WTC11 (cell line): Measurements from ENCODE around the gene LRRC28.

Experiments
- CTCF ChIP-seq: fragments of 200-600 bp; IDR thresholded peaks from 2 replicates; pipeline ENCODE4 v1.8.0; 2022; ENCODE audit warnings: antibody characterized with exemption
- E2F5 ChIP-seq: sonication (generic); formaldehyde crosslinking; IDR thresholded peaks from 2 replicates; pipeline ENCODE4 v1.8.1; 2022; ENCODE audit warnings: mild to moderate bottlenecking, moderate library complexity, missing genetic modification reagents
- ESRRA ChIP-seq: sonication (generic); formaldehyde crosslinking; IDR thresholded peaks from 2 replicates; pipeline ENCODE4 v1.8.1; 2022; ENCODE audit warnings: mild to moderate bottlenecking, missing genetic modification reagents, borderline replicate concordance
- GRHL2 ChIP-seq: fragments of 250-450 bp; sonication (Bioruptor Pico); IDR thresholded peaks from 2 replicates; pipeline ENCODE4 v1.8.0; 2022; ENCODE audit warnings: mild to moderate bottlenecking, moderate library complexity; ENCODE audit not compliant: insufficient replicate concordance, severe bottlenecking
- NR1H2 ChIP-seq: sonication (generic); formaldehyde crosslinking; IDR thresholded peaks from 2 replicates; pipeline ENCODE4 v1.9.0; 2021; ENCODE audit warnings: mild to moderate bottlenecking, moderate library complexity, missing genetic modification reagents
- NR2C2 ChIP-seq: sonication (generic); formaldehyde crosslinking; IDR thresholded peaks from 2 replicates; pipeline ENCODE4 v1.8.0; 2022; ENCODE audit warnings: mild to moderate bottlenecking, missing genetic modification reagents
- TEAD1 ChIP-seq: sonication (generic); formaldehyde crosslinking; IDR thresholded peaks from 2 replicates; pipeline ENCODE4 v1.8.0; 2022; ENCODE audit warnings: mild to moderate bottlenecking, missing genetic modification reagents
- TEAD4 ChIP-seq: sonication (generic); formaldehyde crosslinking; IDR thresholded peaks from 2 replicates; pipeline ENCODE4 v1.8.0; 2022; ENCODE audit warnings: mild to moderate bottlenecking, missing genetic modification reagents
- TF ChIP-seq, protein P1 (sequence below): sonication (generic); formaldehyde crosslinking; IDR thresholded peaks from 2 replicates; pipeline ENCODE4 v1.8.0; 2022; ENCODE audit warnings: mild to moderate bottlenecking, missing genetic modification reagents
- TF ChIP-seq, protein P2 (sequence below): sonication (generic); formaldehyde crosslinking; IDR thresholded peaks from 2 replicates; pipeline ENCODE4 v1.8.0; 2022; ENCODE audit warnings: mild to moderate bottlenecking, missing genetic modification reagents
- TF ChIP-seq, protein P3 (sequence below): sonication (generic); formaldehyde crosslinking; IDR thresholded peaks from 2 replicates; pipeline ENCODE4 v1.8.1; 2023; ENCODE audit warnings: mild to moderate bottlenecking, missing genetic modification reagents, moderate library complexity

- TF ChIP-seq, protein P1, sequence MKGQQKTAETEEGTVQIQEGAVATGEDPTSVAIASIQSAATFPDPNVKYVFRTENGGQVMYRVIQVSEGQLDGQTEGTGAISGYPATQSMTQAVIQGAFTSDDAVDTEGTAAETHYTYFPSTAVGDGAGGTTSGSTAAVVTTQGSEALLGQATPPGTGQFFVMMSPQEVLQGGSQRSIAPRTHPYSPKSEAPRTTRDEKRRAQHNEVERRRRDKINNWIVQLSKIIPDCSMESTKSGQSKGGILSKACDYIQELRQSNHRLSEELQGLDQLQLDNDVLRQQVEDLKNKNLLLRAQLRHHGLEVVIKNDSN: no peak
- no peak for TF ChIP-seq NR1H2 (CRISPR knock-in tag)
- TF ChIP-seq CTCF: no peak
- no peak for TF ChIP-seq GRHL2 (CRISPR knock-in tag)
- TF ChIP-seq TEAD4 (CRISPR knock-in tag): no peak
- TF ChIP-seq, protein P2, sequence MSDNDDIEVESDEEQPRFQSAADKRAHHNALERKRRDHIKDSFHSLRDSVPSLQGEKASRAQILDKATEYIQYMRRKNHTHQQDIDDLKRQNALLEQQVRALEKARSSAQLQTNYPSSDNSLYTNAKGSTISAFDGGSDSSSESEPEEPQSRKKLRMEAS (CRISPR knock-in tag): no peak
- no peak for TF ChIP-seq TEAD1 (CRISPR knock-in tag)
- TF ChIP-seq, protein P3, sequence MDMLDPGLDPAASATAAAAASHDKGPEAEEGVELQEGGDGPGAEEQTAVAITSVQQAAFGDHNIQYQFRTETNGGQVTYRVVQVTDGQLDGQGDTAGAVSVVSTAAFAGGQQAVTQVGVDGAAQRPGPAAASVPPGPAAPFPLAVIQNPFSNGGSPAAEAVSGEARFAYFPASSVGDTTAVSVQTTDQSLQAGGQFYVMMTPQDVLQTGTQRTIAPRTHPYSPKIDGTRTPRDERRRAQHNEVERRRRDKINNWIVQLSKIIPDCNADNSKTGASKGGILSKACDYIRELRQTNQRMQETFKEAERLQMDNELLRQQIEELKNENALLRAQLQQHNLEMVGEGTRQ: no peak
- TF ChIP-seq ESRRA (CRISPR knock-in tag): no peak
- TF ChIP-seq E2F5 (CRISPR knock-in tag): no peak
- no peak for TF ChIP-seq NR2C2 (CRISPR knock-in tag)
Measured at GRCh38 chr15:99403597-99403996, 152.3 kb downstream of the LRRC28 start.
